ENCODE results near the gene LMF1.

GRCh38 chr16:943971-944370 lies 26.8 kb downstream of the LMF1 start:
- TF ChIP-seq POLR2AphosphoS5 (IDR thresholded peaks at IDR 0.05), result no peak
- TF ChIP-seq CTCF (IDR thresholded peaks at IDR 0.05), result no peak
- TF ChIP-seq POLR2A (IDR thresholded peaks at IDR 0.05), result no peak

Data from prostate gland (tissue), 2 donors.